Brain microvascular endothelial cell (primary cell): Measurements from ENCODE around the gene CYB561D1.

Experiments
- DNase-seq: peaks from one replicate; pipeline ENCODE4 v3.0.0-alpha.2; 2020
- H3K27ac ChIP-seq: fragments of 250-450 bp; sonication (Bioruptor Pico); 2 replicates; pipeline ENCODE4 v1.5.1; 2020; ENCODE audit warnings: mild to moderate bottlenecking, moderate library complexity
- H3K27me3 ChIP-seq: fragments of 250-450 bp; sonication (Bioruptor Pico); replicated peaks from 2 replicates; pipeline ENCODE4 v1.5.1; 2020; ENCODE audit warnings: mild to moderate bottlenecking
- H3K36me3 ChIP-seq: fragments of 250-450 bp; sonication (Bioruptor Pico); replicated peaks from 2 replicates; pipeline ENCODE4 v1.5.1; 2020; ENCODE audit warnings: mild to moderate bottlenecking
- H3K4me3 ChIP-seq: 2 replicates; pipeline ENCODE4 v1.5.1; 2011; ENCODE audit warnings: low read depth, mild to moderate bottlenecking, control low read depth, low read length, moderate library complexity
- in situ Hi-C: cut with HindIII; loops from 2 replicates; pipeline ENCODE4 v1.10.0; 2017; ENCODE audit warnings: low sequenced_read_pairs, low pct_ligation_motif_present
- TF ChIP-seq, protein P1 (sequence below): IDR thresholded peaks from 2 replicates; pipeline ENCODE4 v1.5.1; 2011; ENCODE audit warnings: low read depth, mild to moderate bottlenecking, moderate library complexity, low read length, control low read depth, inconsistent platforms; ENCODE audit errors: missing control alignments

CYB561D1 gene

DNA sequence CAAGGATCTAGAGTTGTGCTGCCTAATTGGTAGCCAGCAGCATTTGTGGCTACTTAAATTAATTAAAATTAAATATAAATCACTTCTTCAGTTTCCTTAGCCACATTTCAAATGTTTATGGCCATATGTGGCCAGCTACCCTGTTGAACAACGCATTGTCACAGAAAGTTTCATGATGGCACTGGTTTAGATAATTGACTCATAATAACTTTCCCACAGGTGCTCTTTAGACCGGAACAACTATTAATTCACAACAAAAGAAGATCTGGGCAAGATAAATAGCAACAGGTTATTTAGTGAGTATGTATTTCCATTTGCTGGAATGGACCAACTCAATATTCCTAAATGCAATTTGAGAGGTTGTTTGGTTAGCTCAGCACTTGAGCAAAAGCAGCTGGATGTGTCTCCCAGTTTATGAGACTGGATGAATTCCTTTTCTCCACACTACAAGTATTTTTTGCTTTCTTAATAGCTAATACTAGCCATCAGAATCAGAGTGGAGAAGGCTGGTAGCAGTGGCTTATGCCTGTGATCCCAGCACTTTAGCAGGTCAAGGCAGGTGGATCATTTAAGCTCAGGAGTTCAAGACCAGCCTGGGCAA, 19.3 kb downstream of the CYB561D1 start:
- in situ Hi-C loops, result no loop called here
- H3K4me3 ChIP-seq, result no peak overlapping the region
- peaks cover 8% of the 10 kb centered on the region for H3K27me3 ChIP-seq

DNA sequence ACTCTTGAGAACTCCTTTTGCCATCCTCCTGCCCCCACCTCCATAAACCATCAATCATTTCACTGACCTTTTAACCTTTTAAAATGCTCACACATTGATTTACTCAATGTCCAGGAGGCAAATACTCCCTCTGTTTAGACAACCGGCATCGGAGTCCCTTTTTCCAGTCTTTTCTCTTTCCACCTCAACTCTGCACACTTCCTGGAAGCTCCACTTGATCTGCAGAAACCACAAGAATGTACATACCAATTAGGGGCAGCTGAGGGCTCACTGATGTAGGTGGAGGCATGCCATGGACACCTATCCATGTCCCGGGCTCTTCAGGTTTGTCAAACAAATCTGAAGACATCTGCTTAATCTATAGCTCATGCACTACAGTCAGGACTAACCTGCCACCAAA, 21.0 kb downstream of the CYB561D1 start:
- no peak overlapping the region for H3K4me3 ChIP-seq
- no peaks in the 10 kb centered on the region for H3K36me3 ChIP-seq
- no peak overlapping the region for H3K27ac ChIP-seq
- no peak for DNase-seq
- TF ChIP-seq, protein P1, sequence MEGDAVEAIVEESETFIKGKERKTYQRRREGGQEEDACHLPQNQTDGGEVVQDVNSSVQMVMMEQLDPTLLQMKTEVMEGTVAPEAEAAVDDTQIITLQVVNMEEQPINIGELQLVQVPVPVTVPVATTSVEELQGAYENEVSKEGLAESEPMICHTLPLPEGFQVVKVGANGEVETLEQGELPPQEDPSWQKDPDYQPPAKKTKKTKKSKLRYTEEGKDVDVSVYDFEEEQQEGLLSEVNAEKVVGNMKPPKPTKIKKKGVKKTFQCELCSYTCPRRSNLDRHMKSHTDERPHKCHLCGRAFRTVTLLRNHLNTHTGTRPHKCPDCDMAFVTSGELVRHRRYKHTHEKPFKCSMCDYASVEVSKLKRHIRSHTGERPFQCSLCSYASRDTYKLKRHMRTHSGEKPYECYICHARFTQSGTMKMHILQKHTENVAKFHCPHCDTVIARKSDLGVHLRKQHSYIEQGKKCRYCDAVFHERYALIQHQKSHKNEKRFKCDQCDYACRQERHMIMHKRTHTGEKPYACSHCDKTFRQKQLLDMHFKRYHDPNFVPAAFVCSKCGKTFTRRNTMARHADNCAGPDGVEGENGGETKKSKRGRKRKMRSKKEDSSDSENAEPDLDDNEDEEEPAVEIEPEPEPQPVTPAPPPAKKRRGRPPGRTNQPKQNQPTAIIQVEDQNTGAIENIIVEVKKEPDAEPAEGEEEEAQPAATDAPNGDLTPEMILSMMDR, result no peak
- in situ Hi-C loops, result no loop called here
- peaks cover 5% of the 10 kb centered on the region for H3K27me3 ChIP-seq

More for the DNA sequence above, 19.3 kb downstream of the CYB561D1 start:
- H3K36me3 ChIP-seq, result no peaks in the 10 kb centered on the region
- TF ChIP-seq, protein P1, result no peak
- no peak for DNase-seq
- no peak overlapping the region for H3K27ac ChIP-seq

DNA sequence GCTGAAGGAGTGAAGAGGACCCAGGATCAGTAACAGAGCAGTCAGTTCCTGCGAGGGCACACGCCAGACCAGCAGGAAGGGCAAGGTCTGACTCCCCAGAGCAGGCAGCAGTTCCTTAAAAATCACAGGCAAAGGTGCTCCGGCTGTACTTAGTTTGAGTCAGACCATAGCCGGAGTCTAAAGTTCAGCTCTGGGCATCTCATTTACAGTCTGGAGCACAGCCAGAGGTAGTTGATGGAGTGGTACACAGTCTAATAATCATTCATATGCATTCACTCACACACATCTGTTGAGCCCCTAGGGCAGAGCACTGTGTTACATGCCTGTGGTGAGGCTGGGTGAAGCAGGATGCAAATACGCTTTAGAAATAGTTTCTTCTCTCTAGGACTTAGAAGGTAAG, 23.0 kb downstream of the CYB561D1 start:
- Histone ChIP-seq H3K27me3 (peaks cover 10% of the 10 kb centered on the region), H3K4me3 (no peak overlapping the region), H3K36me3 (no peaks in the 10 kb centered on the region), H3K27ac (no peak overlapping the region)
- TF ChIP-seq, protein P1, result no peak
- in situ Hi-C loops, result no loop called here
- DNase-seq, result no peak

DNA sequence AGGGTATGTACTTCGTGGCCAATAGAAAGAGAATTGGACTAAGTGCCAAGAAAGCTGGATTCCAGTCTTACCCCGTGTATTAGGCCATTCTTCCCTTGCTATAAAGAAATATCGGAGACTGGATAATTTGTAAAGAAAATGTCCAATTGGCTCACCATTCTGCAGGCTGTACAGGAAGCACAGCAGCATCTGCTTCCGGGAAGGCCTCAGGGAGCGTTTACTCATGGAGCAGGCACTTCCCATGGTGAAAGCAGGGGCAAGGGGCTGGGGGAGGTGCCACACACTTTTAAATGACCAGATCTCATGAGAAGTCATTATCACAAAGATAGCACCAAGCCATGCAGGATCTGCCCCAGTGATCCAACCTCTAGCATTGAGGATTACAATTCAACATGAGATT, 23.4 kb downstream of the CYB561D1 start:
- Histone ChIP-seq H3K4me3 (no peak overlapping the region), H3K36me3 (no peaks in the 10 kb centered on the region), H3K27ac (no peak overlapping the region), H3K27me3 (peaks cover 14% of the 10 kb centered on the region)
- TF ChIP-seq, protein P1, result no peak
- DNase-seq, result no peak
- in situ Hi-C loops, result no loop called here

DNA sequence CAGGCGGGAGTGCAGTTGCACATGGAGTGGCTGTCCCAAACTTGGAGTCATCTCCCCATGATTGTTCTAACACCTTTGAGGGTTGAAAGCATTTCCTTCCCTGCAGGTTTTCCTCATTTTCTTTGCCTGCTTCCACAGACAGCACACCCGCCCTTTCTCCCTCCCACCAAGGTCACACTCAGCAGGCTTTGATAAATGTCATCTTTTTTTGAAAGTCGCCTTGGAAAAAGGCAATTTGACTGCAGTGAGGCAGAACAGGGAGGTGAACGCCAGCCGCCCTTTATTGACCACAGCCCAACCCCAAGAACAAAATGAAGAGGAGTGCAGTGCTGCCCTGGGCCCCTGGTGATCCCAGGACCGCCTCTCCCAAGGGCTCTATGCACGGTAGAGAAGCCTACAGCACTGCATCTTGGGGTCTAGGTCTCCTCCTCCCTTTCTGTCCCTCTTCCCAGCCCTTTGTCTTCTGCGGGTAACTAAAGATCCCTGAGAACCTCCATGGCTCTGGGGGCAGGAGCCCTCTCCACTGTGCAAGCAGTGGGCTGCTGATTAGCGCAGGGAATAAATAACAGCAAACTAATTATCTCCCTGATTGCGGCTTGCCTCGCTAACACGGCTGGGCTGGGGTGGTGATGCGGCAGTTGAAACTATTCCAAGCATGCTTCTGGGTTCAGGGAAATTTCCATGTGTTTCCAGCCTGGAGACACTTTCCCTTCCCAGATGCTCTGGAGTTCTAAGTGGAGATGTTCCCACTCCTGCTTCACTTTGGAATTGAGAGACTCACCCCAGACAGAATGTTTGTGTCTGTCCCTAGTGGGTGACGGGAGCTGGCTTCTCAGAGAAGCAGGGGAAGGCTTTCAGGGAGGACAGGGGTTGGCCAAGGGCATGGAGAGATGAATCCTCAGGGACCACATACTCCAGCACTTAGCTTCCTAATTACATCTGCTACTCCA, 27.4 kb downstream of the CYB561D1 start:
- H3K36me3 ChIP-seq, result no peaks in the 10 kb centered on the region
- H3K27me3 ChIP-seq, result peaks cover 14% of the 10 kb centered on the region
- H3K27ac ChIP-seq, result no peak overlapping the region
- no peak for DNase-seq
- TF ChIP-seq, protein P1, result no peak
- no peak overlapping the region for H3K4me3 ChIP-seq
- in situ Hi-C loops, result no loop called here
